ENCODE measurements around the gene MTA3. TPM values are rescaled to one million over a fixed set of nuclear protein-coding genes. Genes with fewer than 3 reads are reported as not detected.

Gene MTA3
- total RNA-seq, 1 donor from 2014 or later, result 34.3 TPM

- no peak for DNase-seq
Measured at GRCh38 chr2:42762823-42763804, 194.7 kb downstream of the MTA3 start.

- no peak for DNase-seq
Measured at GRCh38 chr2:42764096-42764495, 195.7 kb downstream of the MTA3 start, which contains the start of gene OXER1. OXER1 (minus strand) TSS chr2:42764135; CDS start chr2:42764062, 73 bp downstream.

- DNase-seq, result no peak
Measured at GRCh38 chr2:42764901-42765300, 196.5 kb downstream of the MTA3 start.

- no peak for DNase-seq
Measured at GRCh38 chr2:42765686-42766085, 197.3 kb downstream of the MTA3 start.

GRCh38 chr2:42767080-42767898 is 198.9 kb downstream of the MTA3 start:
- DNase-seq, result no peak

- DNase-seq, result no peak
Measured at GRCh38 chr2:42767899-42768705, 199.7 kb downstream of the MTA3 start.

GRCh38 chr2:42768706-42769256 is 200.3 kb downstream of the MTA3 start:
- no peak for DNase-seq

GRCh38 chr2:42769583-42770287 is 201.3 kb downstream of the MTA3 start:
- no peak for DNase-seq

- DNase-seq, result no peak
Measured at GRCh38 chr2:42770288-42771131, 202.1 kb downstream of the MTA3 start.

- no peak for DNase-seq
Measured at GRCh38 chr2:42771546-42772153, 203.2 kb downstream of the MTA3 start.

GRCh38 chr2:42775186-42775585 is 206.8 kb downstream of the MTA3 start:
- DNase-seq, result no peak

GRCh38 chr2:42775810-42776209 is 207.4 kb downstream of the MTA3 start:
- DNase-seq, result no peak

- DNase-seq, result no peak
Measured at GRCh38 chr2:42777883-42778805, 209.7 kb downstream of the MTA3 start.

- DNase-seq, result no peak
Measured at GRCh38 chr2:42781181-42781580, 212.7 kb downstream of the MTA3 start.

- no peak for DNase-seq
Measured at GRCh38 chr2:42783511-42783910, 215.1 kb downstream of the MTA3 start.

- DNase-seq, result no peak
Measured at GRCh38 chr2:42784204-42784880, 215.9 kb downstream of the MTA3 start.

- no peak for DNase-seq
Measured at GRCh38 chr2:42786561-42787345, 218.3 kb downstream of the MTA3 start.
